HG03432 (cell line): ENCODE results near the gene CENPM.

ENCODE experiments used
- ATAC-seq: cut with Tn5 transposase; IDR thresholded peaks from one replicate; pipeline ENCODE4 v1.9.1; 2021; ENCODE audit warnings: mild to moderate bottlenecking, moderate library complexity; ENCODE audit not compliant: unreplicated experiment

The CENPM gene

DNA sequence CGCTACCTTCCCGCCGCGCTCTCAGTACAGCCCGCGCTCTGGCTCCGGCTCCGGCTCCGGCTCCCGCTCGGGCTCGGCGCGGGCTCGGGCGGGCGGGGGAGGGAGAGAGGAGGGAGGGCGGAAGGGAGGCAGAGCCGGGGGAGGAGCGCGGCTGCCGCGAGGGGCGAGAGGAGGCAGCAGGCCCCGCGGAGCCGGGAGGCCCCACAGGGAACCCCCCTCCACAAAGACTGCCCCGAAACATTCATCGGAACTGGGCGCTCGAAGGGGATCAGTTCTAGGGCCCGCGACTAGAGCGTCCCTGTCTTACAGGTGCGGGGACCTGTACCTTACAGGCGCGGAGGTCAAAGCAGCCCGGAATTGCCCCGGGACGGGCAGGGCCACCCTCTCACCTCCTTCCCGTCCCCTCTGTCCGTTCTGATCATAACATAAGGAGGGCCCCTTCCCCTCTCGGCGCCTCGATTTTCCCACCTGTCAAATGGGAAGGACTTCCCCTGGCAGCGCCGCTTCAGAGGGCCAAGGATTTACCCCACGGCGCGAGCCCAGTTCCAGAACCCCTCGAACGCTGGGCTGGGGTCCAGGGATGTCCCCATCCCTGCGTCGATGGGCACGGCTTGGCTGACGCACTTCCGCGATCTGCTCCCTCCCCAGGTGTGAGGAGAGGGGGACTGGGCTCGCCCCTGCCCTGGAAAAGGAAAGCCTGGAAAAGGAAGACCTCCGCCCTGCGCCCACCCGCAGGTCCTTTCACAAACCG is 31.7 kb downstream of the CENPM start, which contains the start of gene SHISA8:
TSS of gene SHISA8 (minus strand) at position 40 of the 751 bp plus-strand sequence. CDS start 407 bp downstream, outside the sequence.
- ATAC-seq, result no peak

DNA sequence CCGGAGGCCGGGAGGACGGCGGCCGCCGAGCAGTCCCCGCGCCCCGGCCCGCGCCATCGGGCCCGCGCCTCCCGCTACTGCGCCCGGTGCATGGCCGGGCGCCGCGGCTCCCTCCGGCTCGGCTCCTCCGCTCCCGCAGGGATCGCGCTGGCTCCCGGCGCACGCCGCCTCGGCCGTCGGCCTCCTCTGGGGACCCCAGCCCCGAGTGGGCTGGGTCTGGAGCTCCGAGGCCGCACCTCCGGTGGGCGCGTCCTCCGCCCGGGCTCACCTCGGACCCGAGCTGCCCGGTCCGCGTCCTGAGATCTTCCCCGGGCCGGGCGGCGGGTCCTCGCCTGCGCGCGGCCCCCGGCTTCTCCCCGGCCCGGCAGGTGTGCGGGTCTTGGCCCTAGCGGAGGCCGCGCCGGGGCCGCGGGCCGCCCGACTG is 32.3 kb downstream of the CENPM start:
- ATAC-seq, result no peak

DNA sequence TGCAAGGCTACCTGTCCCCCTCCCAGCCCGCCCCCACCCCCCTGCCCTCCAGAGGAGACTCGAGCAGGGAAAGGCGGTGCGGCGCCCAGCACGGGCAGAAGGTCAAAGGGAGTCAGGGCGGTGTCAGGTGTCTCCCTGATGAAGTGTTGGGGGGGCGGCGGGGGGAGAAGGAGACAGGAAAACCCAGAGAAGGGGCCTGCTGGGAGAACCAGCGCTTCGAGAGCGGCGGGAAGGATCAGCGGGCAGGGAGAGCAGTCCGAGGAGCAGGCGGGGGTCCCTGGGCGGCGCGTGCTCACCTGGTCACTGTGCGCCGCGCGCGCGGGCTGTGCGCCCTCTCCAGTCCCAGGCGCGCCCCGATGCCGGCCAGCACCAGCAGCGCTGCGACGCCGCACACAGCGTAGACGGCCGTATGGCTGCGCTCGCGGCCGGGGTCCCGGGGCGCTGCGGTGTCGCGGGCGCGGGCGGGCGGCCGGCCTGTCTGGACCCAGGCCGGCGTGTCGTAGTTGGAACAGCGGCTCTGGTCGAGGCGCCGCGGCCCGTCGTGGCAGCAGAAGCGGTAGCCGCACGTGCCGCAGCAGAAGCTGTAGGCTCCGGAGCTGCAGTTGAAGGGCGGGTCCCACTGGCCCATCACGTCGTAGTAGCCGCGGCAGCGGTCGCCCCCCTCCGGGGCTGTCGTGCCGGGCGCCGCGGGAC is 33.0 kb downstream of the CENPM start:
- ATAC-seq, result no peak

DNA sequence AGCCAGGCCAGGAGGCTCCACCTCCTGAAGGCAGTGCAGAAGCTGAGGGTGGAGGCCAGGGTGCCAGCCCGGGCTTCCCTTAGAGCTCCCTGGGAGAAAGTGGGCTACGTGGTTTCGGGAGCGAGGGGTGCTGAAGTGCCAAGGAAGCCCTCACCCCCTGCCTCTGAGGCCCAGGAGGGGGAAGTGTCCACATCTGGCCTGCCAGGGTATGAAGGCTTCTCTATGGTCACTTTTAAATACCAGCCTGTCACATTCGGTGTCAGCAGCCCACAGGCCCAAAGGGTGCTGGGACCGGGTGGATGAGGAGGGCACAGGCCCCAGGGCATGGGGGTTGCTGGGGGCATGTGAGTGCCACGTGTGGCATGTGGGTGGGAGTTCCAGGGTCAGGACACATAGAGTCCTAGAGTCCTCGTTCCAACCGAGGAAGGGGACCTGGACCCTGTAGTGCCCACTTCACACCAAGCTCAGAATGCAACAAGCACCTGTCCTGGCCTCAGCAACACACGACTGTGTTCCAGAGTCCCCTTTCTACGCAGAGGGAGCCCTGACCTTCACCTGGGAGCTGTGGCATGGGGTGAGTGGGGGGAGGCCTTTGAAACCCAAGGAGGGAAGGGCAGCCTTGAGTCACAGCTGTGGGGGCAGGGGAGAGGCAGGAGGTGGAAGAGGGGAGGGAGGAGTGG is 33.8 kb downstream of the CENPM start:
- no peak for ATAC-seq

DNA sequence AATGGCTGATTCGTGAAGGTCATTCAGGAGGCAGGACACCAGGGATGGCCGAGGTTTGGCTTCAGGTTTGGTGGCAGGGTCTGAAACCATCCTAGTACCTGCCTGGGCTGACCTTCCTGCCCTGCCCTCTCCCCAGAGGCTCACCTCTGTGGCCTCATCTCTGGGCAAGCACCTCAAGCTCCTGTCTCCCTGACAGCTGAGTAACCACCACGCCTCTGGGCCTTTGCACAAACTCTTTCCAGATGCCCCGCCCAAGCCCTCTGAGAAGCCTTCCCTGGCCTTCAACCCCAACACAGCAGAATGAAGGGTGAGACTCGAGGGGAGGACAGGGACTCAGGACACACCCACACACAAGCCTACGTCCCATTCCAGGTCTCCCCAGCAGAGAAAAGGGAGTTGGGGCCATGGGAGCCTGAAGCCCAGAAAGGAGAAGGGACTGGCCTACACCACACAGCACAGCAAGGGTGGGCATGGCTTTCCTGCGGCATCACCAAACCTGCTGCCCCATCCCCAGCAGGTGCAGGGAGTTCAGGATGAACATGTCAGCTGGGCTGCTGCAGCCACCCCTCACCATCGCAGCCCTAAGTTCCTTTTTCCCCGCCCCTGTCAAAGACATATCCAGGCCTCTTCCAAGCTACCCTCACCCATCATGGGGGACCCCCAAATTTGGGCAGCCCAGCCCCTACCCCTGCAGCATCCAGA is 34.5 kb downstream of the CENPM start:
- ATAC-seq, result no peak

DNA sequence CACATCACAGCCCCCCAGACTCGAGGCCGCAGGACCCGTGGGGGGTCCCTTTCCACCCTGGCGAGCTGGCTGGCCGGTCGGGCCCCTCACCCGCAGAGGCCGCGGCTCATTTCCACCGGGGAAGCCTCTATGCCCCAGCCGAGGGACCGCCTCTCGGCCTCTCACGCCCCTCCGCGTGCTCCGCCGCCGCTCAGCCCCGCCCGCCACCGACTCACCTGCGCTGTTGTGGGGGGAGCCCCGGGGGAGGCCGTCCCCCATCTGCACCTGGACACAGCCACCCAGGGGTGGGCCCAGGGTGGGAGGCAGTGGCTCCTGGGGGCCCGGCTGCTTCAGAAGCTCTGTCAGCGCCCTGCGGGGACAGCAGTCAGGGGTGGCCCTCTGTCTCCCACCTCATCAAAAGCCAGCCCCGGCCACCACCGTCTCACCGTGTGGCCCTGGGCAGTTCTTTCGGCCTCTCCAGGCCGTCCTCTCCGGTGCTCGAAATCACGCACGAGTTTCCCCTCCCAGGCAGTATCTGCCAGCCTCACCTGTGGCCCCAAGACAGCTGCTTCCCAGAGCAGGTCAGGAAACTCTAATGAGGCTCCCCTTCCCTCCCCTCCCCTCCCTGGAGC is 35.8 kb downstream of the CENPM start:
- no peak for ATAC-seq

DNA sequence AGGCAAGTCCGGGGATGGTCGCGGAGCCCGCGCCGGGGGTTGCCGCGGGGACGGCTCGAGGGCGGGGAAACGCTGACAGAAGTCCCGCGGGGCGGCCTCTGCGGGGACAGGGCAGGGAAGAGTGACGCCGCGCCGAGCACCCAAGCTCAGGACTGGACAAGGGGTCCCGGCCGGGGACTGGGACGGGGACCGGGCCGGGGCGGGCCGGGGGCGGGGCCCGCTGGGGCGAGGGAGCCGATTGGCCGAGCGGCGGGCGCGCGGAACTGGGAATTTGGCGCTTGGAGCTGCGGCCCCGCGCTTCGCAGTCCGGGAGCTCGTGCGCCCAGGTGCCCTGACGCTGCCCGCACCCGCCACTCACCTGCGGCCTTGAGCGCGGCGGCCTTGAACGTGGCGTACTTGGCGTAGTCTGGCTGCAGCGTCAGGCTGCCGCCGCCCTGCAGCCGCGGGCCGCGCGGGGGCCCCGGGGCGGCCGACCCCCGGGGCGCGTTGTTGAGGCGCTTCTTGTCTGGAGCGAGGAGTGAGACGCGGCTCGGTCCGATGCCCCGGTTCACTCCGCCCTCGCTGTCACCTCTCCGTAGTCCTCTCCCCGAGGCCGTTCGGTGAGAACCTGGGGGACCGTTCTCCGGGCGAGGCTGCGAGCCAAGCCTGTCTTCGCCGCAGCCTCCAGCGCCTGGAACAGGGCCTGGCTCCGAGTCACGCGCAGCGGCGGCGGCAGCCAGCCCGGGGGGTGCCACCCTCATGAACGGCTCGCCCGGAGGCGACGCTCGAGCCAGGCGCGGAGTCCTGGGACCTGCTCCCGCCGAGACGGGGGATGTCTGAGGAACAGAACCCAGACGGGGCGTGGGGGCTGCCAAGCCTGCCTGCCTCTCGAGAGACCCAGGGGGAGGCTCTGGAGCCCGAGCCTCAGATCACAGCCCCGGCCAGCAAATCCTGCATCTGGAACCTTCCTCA is 36.6 kb downstream of the CENPM start:
- ATAC-seq, result no peak

DNA sequence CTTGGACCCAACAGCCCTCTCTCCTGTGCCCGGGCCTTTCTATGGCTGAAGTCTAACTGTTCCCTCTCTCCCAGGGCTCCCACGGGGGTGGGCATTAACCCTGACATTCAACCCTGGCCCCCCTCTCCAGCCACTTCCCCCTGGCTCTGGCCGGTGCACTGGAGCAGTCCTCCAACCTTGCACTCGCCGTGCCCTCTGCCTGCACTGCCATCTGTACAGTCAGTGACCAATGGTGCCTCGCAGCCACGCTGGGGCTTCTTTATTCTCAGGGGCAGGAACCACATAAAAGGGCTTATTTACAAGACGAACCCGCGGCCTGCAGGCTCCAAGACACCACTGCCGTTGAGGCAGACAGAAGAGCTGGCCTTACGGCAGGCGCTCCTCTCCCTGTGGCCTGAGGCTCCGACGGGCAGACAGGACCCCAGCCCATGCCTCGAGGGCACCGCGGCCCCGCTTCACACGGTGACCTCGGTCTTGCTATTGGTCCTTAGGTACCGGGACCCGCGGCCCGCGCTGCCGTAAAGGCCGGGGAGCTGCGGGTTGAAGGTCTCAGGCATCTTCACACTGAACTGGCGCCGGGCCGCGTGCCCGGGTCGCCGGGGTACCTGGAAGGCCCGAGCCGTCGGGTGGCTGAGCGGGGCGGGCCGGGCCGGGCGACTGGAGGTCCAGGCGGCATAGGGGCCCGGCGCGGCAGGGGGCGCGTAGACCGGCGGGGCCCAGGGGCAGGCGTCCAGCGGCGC is 37.5 kb downstream of the CENPM start:
- no peak for ATAC-seq

DNA sequence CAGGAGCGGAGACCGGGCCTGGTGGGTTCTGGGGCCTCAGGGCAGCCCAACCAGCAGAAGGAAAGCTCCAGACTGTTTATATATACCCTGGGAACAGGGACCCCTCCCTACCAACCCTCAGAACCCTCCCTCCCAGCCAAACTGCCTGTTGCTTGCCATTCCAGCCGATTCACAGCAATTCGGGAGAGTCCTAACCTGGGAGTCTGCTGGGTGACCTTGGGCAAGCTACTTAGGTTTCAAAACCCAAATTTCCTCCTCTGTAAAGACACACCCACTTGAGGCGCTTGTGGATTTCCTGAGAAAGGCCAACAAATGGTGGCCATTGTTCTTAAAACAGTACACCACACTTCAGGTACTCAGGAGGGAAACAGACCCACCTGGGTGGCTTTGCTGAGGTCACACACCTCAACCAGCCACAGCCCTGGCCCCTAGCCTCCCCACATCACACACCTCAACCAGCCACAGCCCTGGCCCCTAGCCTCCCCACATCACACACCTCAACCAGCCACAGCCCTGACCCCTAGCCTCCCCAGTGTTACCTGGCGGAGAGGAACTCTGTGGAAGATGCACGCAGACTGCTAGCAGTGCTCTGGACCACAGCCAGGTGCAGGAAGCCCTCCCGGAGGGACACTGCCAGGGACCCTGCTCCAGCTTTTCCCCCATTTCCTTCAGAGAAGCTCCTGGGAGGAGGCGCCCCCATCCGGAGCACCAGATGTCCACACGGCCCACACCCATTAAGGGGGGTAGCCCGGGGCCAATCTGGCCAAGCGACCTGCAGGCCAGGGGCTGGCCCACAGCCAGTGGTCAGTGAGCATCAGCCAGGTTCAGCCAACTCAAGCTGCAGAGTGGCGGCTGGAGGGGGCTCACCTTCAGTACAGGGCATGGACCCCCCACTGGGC is 38.3 kb downstream of the CENPM start:
- ATAC-seq, result no peak

DNA sequence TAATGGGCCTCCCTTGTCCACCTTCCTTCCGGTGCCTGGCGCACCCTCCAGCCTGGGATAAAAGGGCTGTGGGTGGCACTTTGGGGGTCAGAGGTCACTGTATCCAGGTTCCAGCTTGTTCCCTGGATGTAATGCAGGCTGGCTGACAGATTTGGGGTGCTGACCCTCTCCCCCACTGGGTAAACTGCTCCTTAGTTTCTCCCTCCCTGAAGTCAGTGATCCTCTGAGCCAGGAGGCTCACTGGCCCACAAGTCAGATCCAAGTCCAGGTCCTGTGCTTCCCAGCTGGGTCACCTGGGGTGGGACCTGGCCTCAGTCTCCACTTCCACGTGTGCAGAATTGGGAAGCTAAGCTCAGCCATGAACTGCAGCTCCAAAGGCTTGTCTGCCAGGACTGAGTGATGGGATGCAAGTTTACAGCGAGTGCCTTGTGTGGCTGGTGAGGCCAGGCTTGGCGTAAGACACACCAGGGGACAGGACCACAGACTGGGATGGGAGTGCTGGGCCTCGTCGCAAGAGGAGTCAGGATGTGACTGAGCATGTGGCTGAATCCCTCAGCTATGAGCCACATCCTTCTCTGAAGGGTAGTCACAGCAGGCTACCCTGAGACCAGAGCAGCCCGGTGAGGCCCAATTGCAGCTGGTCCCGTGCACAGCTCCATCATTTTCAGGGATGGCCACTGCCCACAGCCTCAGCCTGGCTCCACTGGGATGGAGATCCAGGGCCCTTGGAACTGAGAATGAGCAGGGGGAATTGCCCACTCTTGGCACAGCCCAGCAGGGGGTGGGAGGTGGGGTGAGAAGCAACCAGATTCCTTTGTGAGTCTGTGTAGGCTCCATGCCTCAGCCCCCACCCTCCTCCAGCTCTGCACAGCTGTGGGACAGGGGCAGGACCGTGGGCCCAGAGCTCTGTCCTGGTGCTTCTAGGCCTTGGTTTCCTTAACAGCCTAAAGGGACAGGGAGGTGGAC is 39.2 kb downstream of the CENPM start:
- no peak for ATAC-seq

DNA sequence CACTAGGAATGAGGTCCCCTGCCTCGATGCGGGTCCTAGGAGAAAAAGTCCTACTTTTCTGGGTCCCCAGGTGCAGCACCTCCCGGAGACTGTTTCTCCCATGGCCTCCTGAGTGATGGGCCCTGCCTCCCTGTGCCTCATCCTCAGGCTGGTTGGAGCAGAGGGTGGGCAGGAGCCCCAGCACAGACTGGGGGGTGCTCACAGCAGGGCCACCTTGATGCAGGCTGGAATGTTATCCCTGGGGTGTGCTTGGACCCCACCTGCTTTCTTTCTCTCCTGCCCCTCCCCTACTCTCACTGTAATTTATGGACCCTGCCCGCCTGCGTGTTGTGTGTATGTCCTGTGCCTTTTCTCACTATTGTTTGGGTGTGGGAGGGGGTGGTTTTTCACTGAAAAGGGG is 40.1 kb downstream of the CENPM start:
- ATAC-seq, result no peak

DNA sequence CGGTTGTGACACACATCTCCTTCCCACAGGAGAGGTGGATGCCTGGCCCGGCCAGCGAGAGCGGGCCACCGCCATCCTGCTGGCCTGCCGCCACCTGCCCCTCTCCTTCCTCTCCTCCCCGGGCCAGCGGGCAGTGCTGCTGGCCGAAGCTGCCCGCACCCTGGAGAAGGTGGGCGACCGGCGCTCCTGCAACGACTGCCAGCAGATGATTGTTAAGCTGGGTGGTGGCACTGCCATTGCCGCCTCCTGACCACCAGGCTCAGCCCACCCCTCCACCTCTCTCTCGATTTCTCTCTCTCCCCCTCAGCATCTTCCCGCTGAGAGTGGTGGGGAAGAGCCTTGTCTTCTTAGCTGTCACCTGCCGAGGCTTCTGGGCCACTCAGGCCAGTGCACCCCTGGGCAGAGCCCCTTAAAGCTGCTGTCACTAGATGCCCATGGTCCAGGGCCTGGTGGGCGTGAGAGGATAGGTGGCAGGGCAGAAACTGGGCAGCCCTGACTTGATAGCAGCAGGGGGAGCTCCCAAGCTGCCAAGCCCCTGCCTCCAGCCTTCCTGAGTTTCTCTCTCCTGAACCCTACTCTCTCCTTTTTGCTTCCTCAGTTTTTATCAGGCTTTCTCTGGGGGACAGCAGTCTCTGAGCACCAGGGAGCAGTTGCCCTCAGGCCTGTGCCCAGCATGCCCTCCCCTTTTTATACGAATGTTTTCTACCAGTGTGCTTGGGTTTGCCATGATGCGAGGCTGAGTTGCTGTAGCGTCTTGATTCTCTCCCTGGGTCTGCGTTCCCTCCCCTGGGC is 41.3 kb downstream of the CENPM start:
- ATAC-seq, result no peak

DNA sequence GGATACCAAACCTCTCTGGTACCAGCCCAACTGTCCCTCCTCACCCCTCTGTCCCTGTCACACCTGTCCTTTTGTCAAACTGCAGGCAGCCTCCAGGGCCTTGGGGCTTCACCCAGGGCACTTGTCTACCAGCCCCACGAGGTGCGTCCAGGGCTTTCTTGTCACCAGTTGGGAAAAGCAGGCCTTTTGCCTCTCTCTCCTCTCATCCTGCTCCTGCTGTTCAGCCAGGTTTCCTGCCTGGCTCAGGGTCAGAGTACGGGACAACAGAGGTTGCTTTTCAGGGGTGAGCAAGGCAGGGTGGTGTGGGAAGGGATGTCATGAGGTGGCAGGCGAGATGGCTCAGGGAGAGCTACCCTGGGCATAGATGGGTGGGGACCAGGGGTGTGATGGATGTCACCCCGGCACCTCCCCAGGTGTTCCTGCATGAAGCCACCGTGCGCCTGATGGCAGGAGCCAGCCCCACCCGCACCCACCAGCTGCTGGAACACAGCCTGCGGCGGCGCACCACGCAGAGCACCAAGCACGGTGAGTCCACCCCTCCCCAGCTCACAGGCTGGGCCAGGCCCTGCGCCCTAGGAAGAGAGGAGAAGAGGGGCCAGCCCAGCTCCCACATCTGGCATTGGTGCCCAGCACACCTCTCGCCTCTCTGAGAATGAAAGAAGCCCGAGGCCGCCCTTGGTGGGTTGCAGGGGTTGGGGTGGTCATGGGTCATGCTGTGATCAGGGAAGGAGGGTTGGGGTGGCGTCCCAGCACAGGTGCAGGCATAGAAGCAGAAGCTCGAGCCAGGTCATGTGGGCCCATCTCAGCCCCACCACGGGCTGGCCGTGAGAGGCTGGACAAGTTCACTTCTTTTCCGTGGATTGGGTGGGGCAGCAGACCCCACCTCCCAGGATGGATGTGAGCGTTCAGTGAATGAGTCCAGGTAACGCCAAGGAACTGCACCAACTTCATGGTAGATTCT is 42.2 kb downstream of the CENPM start:
- no peak for ATAC-seq

DNA sequence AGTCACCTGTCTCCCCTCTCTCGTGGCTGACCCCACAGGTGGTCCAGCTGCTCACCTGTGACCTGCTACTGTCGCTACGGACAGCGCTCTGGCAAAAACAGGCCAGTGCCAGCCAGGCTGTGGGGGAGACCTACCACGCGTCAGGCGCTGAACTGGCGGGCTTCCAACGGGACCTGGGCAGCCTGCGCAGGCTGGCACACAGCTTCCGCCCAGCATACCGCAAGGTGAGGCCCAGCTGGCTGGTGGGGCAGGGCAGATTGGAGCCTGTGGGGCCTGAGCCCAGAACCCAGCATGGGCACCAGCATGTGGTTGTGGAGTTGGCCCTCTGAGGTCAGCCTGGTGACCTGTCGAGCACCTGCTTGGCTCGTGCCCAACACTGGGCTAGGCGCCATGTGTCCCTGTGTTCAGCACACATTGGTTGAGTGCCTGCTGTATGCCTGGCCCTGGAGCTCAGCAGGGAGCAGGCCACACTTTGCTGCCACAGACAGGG is 44.0 kb downstream of the CENPM start:
- no peak for ATAC-seq

DNA sequence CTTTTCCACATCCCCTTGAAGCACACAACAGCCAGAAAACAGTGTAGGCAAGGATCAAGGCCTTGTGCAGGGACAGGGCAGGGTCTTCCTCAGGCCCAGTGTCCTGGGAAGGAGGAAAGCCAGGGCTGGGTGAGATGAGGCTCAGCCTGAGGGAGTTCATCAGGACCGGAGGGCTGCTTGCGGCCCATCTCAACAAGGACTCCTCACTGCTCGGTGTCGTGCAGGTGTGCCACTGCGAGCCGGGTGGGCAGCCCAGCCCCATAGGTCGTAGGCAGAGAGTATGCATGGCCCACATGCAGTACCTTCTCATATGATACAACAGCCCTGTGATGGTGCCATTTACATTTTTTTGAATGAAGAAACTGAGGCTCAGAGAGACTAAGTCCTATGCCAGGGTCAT is 44.9 kb downstream of the CENPM start:
- ATAC-seq, result no peak
